Germinal center (tissue), 1 donor: Measurements from ENCODE around the gene CTIF.

Experiments used
- DNase-seq: peaks from one replicate; pipeline ENCODE4 v3.0.0; 2012; ENCODE audit warnings: mixed read lengths, low spot score

The CTIF gene

GRCh38 chr18:48733643-48734253, 194.9 kb downstream of the CTIF start:
- no peak for DNase-seq

DNA sequence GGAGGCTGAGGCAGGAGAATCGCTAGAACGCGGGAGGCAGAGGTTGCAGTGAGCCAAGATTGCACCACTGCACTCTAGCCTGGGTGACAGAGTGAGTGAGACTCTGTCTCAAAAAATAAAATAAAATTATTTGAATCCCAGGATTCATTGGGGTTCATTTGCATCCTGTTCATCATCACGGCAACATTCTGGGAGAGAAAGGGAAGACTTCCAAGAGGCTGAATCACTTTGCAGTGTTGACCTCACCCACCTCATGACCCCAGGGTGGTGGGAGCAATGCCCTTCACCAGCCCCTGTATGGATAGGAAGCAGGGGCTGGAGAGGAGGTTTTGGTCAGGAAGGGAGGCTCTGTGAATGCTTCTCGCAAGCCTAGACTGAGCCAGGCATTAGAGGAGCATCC, 195.6 kb downstream of the CTIF start:
- DNase-seq, result no peak

DNA sequence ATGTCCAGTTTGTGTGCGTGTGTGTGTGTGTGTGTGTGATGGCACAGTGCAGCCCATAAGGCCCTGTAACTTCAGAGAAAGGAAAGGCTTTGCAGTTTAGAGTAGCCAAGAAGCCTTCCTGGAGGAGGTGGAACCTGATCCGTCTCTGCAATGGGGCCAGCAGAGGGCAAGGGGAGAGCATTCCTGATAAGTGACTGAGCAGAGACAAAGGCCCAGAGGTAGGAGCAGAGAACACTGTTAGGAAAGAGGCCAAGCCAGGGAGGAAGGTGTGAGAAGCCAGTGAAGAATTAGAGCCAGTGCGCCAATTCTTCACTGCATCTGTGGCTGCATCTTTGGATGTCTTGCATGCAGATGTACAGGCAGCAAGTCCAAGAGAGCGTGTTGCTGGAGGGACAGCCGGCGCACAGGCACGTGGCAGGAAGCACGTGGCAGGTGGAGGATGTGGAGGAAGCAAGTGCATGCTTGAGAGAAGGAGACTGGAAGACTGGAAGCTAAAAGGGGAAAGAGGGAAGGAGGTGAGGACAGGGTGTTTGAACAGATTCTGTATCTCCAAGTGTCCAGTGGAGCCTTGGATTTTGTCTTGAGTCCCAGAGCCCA, 196.3 kb downstream of the CTIF start:
- DNase-seq, result no peak

- DNase-seq, result no peak
Observed at GRCh38 chr18:48735681-48736255, 196.9 kb downstream of the CTIF start.

- DNase-seq, result no peak
Observed at GRCh38 chr18:48736321-48737260, 197.8 kb downstream of the CTIF start.

DNA sequence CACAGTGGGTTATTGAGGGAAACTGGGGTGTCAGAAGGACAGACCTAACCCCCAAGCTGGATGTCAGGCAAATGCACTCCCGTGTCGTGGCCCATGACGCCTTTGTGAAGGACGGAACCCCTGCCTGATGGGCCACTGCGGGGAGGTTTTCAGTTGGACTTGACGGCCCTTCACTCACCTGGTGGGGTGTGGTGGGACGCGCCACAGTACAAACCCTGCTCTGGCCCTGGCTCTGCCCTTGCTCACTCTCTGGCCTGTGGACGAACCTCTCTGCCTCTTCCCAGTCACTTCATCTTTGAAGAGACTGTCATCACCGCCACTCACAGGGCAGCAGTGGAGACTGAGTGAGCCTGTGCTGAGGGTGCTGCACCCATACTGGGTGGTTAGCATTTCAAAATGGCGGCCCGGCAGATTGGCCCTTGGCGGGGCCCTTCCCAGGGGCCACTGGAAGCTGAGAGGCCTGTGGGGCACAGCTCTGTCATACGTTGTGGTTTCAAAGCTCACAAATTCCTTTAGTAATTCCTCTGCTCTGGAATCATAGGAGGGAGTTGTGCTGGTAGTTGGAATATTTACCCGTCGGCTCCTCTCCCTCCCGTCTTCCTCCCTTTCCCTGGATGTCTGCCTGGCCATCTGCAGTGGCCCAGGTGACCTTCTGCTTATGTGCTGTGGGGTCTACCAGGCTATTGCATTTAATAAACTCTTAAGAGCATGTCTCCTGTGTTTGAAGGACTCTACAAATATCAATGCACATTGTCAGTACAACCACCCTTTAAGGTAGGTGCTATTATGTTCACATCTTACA, 200.6 kb downstream of the CTIF start:
- DNase-seq, result no peak

GRCh38 chr18:48740068-48740440, 201.2 kb downstream of the CTIF start:
- no peak for DNase-seq

- DNase-seq, result no peak
Observed at GRCh38 chr18:48740851-48741485, 202.1 kb downstream of the CTIF start.

GRCh38 chr18:48741866-48742265, 203.0 kb downstream of the CTIF start:
- DNase-seq, result no peak

GRCh38 chr18:48742304-48742703, 203.5 kb downstream of the CTIF start:
- DNase-seq, result no peak

DNA sequence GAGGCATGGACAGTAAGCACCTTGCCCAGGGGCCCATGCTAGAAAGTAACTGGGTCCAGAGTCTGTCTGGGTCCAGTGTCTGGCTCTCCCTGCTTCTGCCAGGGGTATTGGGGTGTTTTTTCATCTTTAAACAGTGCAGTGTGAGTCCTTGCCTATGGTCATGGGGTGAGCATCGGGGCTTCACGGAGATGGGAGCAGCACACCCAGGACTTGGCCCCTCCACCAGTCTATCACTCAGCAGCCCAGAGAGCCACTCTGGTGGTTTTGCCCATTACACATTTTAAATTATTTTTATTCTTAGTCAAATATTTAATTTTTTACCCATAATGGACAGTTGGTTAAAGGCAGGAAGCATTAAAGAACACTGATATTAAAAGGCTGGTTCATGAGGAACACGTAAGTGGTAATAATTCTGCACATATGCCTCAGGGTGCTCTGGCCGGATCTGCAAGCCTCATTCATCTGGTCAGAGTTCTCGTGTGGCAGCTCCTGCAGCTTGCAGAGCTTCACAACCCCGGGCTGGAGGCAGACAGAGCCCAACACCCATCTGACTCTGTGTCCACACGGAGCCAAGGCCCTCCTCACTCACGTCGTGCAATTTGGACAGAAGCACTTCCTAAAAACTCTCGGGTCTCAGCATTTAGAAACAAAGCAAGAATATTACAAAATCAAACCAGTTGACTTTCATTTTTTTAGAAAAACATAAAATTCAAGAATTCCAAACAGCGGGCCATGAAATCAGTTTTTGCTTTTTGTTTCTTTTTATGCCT, 204.1 kb downstream of the CTIF start:
- no peak for DNase-seq

DNA sequence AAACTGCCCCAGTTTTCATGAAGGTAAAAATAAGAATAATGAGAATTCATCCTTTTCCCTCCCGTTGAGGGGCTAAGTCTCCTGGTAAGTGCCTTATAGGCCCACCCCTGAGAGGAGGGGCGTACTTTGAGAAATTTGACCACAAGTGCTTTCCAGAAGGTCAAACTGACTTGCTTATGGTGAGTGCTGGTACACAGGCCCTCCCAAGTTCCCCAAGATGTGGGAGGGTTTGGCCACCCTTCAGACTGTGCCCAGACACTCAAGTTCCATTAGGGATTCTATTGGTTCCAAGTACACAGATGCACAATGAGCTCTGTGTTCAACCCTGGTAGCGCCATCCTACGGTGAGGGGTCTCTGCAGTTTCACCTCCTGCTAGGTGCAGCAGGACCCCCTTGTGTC, 205.1 kb downstream of the CTIF start:
- DNase-seq, result no peak

- DNase-seq, result no peak
Observed at GRCh38 chr18:48745293-48745692, 206.5 kb downstream of the CTIF start.

GRCh38 chr18:48749768-48750167, 210.9 kb downstream of the CTIF start:
- no peak for DNase-seq

DNA sequence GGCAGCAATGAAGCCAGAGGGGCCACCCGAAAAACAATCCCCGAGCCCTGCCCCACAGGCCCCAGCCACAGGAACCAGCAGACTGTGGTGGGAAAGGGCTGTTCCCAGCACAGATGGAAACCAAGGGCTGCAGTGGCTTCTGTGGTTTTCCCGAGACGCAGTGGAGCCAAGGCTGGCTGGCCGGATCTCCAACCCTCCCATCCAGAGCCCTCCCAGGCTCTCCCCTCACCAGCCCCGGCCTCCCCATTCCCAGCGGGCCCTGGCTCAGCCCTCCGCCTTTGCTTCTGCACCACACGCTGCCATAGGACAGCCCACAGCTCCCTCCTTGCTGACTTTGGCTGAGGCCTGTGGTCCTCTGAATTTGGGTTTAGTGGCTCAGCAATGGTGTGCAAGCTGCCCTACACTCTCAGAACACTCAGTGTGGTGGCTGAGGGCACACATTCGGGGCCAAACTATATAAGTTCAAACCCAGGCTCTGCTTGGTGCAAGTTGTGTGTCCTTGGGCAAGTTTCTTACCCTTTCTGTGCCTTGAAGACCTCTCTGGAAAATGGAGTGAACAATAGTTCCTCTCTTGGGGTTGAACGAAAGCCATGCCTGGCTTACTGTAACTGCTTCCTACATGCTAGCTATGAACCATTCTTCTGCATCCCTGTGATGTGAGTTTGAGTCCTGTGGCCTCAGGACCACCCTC, 211.8 kb downstream of the CTIF start:
- DNase-seq, result no peak

DNA sequence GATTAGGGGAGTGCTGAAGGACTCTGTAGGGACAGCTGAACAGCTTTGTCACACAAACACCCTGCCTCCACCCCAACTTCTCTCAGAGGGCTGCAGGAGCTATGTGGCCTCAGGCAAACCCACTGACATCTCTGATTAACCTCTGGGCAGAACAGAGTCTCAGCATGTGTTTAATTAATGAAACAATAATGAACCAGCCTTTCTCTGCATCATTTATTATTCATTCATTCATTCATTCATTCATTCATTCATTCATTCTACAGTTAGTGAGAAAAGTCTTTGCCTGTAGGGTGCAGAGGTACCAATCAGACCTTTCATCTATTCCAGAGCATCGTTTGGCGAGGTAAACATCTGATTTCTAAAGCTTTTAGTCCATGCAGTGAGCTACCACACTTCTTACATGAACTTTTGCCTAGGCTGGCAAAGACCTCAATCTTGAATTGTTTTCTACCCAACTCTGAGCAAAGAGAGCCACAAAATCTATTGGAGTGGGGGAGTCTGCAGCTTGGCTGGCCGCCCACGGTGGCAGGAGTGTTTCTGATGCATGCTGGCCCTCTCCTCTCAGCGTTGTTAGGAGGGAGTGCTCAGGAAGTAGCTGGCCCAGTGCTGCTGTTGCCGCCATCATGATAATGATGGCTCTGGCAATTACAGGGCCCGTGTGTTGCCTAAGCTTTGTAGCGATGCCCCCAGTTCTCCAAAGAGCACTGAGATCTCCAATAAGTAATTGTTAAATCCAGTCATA, 213.1 kb downstream of the CTIF start:
- DNase-seq, result no peak

DNA sequence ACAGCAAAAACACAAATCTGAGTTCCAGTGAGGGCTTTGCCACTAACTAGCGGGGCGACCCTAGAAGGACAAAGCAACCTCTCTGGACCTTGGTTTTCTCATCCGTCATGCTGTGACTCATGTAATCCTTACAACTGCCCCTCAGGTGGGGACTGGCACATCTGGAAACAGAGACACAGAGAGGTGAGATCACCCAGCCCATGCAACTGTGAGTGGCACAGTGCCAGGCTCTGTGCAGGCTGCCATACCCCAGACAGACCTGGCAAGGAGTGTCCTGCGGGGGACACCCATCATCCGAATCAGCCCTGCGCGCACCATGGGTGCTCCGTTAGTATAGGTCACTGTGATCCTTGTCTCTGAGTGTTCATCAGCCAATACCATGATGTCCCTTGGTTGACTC, 213.6 kb downstream of the CTIF start:
- DNase-seq, result no peak

DNA sequence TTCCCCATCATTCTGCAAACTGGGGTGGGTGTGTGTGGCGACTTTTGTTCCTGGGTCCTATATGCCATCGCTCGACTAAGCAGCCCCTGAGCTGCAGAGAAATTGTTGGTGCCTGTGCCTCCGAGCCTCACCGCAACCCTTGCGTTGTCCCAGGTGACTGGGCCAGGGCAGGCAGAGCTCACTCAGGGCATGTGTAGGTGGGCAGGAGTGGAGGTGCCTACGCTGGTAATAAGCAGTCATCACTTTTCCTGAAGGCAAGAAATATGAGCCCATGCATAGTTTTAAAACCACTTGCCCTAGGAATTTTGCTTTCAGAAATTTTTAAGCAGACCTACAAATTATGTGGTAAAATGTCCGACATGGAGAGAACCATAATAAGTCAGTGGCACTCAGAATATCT, 214.1 kb downstream of the CTIF start:
- DNase-seq, result no peak

GRCh38 chr18:48753691-48754090, 214.9 kb downstream of the CTIF start:
- DNase-seq, result no peak
